SH-SY5Y (cell line): ENCODE results near the gene DCAF15.

Experiments
- GATA2 ChIP-seq: IDR thresholded peaks from 2 replicates; pipeline ENCODE4 v1.6.1; 2011; ENCODE audit warnings: mild to moderate bottlenecking, low read depth, low read length
- GATA3 ChIP-seq: IDR thresholded peaks from 2 replicates; pipeline ENCODE4 v1.6.1; 2011; ENCODE audit warnings: low read depth, mild to moderate bottlenecking, low read length, moderate library complexity

DNA sequence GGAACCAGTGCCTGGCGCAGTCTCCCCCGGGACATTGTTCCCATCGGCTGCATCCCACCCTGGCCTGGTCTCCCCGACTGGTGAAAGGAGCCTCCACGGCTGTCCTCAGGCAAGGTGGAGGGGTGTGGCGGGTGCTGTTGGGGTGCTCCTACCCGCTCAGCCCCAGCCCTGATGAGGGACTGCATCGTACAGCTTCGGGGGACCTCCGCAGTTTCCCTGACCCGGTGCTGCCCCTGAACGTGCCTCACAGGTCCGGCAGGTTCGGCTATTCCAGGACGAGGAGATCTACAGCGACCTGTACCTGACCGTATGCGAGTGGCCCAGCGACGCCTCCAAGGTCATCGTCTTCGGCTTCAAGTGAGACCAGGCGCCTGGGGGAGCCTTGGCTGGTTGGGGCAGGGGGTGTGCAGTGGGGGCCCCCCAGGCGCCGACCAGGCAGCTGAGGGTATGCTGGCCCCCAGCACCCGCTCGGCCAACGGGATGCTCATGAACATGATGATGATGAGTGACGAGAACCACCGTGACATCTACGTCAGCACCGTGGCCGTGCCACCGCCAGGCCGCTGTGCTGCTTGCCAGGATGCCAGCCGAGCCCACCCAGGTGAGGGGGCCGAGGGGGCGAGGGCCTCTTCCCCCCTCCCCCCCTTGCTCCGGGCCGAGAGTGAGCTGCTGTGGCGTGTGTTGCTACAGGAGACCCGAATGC, 3.5 kb downstream of the DCAF15 start:
- no peak for TF ChIP-seq GATA2
- TF ChIP-seq GATA3: no peak
